Thoracic aorta (tissue), 2 donors: ENCODE data around the gene PRKCZ. TPM values are rescaled to one million over a fixed set of nuclear protein-coding genes. Genes with fewer than 3 reads are reported as not detected.

Experiments used
- ATAC-seq: fragments of 150-250 bp; one replicate; pipeline ENCODE4 v1.8.0; 2017; ENCODE audit warnings: low read depth; ENCODE audit not compliant: insufficient number of reproducible peaks, low FRiP score
- DNase-seq: peaks from one replicate; pipeline ENCODE4 v3.0.0-alpha.2; 2020; ENCODE audit warnings: low spot score
- H3K27ac ChIP-seq, 2 donors: fragments of 200-600 bp; sonication (generic); 1 replicate in 1 of 2; 2 replicates in 1 of 2; pipeline ENCODE4 v1.5.1; 2016; ENCODE audit warnings: mild to moderate bottlenecking in 2 of 2, moderate library complexity in 2 of 2
- H3K27me3 ChIP-seq: fragments of 200-600 bp; sonication (generic); replicated peaks from 2 replicates; pipeline ENCODE4 v1.6.0; 2016; ENCODE audit warnings: mild to moderate bottlenecking; ENCODE audit not compliant: insufficient read depth
- H3K36me3 ChIP-seq: fragments of 200-600 bp; sonication (generic); one replicate; pipeline ENCODE4 v1.5.1; 2016
- H3K4me1 ChIP-seq, 2 donors: fragments of 200-600 bp; sonication (generic); 1 replicate in 1 of 2; 2 replicates in 1 of 2; pipeline versions ENCODE4 v1.5.1 to v1.6.0; 2016; ENCODE audit warnings: low read depth in 2 of 2, mild to moderate bottlenecking in 1 of 2; ENCODE audit not compliant: control insufficient read depth in 1 of 2
- H3K4me3 ChIP-seq: fragments of 200-600 bp; sonication (generic); 2 replicates; pipeline ENCODE4 v1.5.1; 2016; ENCODE audit warnings: mild to moderate bottlenecking
- H3K9me3 ChIP-seq: fragments of 200-600 bp; sonication (generic); 2 replicates; pipeline ENCODE4 v1.5.1; 2016
- total RNA-seq, 2 donors: library from RNA; depleted of rRNA; stranded (reverse); fragments of >200 nt; gene quantifications; one replicate each; pipeline versions ENCODE4 v1.1.0 to v1.2.3, GENCODE V29; 2016
- TF ChIP-seq, protein P1 (sequence below): fragments of 200-600 bp; sonication (generic); IDR thresholded peaks from one replicate; pipeline ENCODE4 v1.5.1; 2019; ENCODE audit warnings: antibody characterized with exemption

The PRKCZ gene
- total RNA-seq, 2 donors from 2014 or later: 0.68 TPM; not detected in 1

DNA sequence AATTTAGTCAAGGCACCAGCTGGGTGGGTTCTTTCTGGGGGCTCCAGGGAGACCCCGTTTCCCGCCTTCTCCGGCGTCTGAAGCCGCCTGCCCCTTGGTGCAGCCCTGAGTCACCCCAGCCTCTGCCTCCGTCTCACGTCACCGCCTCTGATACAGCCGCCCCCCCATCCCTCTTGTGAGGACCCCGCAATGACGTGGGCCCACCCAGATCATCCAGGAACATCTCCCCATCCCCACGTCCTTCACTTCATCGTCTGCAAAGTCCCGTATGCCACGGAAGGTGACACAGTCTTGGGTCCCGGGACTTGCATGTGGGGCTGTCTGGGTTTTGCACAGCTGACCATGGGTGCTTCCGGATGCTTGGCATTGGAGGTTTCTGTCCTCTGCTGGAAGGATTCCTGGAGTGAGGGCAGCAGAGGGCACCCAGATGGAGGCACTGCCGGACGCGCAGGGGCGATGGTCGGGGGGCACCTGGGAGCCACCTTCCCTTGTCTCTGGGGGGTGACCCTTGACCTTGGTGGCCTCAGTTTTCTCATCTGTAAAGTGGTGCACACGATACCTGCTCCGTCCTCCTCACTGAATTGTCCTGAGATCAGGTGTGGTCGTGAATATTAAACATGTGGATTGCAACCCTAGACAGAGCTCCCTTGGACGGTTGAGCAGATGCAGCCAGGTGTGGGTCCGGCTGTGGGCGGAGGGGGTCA, 58.8 kb downstream of the PRKCZ start:
- H3K4me3 ChIP-seq: no peak overlapping the region
- H3K4me1 ChIP-seq: no peaks in the 10 kb centered on the region
- no peaks in the 10 kb centered on the region for H3K9me3 ChIP-seq
- no peaks in the 10 kb centered on the region for H3K36me3 ChIP-seq
- no peak overlapping the region for H3K27ac ChIP-seq
- ATAC-seq (no peak), DNase-seq (no peak)
- TF ChIP-seq, protein P1, sequence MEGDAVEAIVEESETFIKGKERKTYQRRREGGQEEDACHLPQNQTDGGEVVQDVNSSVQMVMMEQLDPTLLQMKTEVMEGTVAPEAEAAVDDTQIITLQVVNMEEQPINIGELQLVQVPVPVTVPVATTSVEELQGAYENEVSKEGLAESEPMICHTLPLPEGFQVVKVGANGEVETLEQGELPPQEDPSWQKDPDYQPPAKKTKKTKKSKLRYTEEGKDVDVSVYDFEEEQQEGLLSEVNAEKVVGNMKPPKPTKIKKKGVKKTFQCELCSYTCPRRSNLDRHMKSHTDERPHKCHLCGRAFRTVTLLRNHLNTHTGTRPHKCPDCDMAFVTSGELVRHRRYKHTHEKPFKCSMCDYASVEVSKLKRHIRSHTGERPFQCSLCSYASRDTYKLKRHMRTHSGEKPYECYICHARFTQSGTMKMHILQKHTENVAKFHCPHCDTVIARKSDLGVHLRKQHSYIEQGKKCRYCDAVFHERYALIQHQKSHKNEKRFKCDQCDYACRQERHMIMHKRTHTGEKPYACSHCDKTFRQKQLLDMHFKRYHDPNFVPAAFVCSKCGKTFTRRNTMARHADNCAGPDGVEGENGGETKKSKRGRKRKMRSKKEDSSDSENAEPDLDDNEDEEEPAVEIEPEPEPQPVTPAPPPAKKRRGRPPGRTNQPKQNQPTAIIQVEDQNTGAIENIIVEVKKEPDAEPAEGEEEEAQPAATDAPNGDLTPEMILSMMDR: no peak
- H3K27me3 ChIP-seq: no peaks in the 10 kb centered on the region

DNA sequence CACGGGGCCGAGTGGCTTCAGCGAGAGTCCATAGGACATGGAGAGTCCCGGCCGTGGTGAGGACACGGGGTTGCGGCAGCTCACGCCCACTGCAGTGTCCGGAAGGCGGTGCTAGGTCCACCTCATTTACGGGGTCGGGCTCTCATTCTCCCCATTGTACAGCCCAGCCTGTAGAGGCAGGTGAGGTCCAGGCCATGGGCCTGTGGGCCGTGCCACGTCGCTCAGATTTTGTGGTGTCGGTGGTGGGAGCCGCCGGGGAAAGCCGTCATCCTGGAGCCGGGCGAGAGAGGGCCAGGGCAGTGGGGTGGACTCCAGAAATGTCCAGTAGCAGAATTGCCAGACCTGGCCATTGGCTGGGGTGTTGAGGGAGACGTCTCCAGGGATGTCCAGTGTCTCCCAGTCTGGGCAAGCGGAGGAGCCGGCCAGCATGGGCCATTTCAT, 59.4 kb downstream of the PRKCZ start:
- no peaks in the 10 kb centered on the region for H3K27me3 ChIP-seq
- no peaks in the 10 kb centered on the region for H3K4me1 ChIP-seq
- no peak for DNase-seq
- H3K36me3 ChIP-seq: no peaks in the 10 kb centered on the region
- no peaks in the 10 kb centered on the region for H3K9me3 ChIP-seq
- no peak overlapping the region for H3K4me3 ChIP-seq
- no peak for ATAC-seq
- H3K27ac ChIP-seq: no peak overlapping the region
- TF ChIP-seq, protein P1: no peak

DNA sequence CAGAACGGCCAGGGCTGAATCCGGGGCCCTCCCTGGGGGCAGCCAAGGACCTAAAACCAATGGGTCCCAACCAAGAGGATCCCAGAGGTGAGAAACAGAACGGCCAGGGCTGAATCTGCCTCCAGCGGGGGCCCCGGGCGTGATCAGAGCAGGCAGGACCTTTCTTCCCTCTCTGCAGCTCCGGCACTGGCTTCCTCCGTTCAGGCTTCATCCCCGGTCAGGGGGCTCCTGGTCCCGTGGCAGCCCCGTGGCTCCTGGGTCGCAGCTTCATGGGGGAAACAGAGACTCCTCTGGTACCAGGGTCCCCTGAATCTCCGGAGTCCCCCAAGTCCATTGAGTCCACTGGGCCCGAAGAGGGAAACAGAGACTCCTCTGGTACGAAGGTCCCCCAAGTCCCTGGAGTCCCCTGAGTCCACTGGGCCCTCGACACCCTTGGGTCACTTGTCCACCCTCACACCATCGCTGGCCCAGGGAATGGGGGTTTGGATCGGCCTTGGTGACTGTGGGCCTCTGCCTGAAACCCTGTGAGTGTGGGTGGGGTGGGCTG, 60.1 kb downstream of the PRKCZ start:
- Histone ChIP-seq H3K36me3 (no peaks in the 10 kb centered on the region), H3K4me1 (no peaks in the 10 kb centered on the region), H3K9me3 (no peaks in the 10 kb centered on the region), H3K4me3 (no peak overlapping the region), H3K27me3 (no peaks in the 10 kb centered on the region), H3K27ac (no peak overlapping the region)
- no peak for ATAC-seq
- TF ChIP-seq, protein P1: no peak
- no peak for DNase-seq

DNA sequence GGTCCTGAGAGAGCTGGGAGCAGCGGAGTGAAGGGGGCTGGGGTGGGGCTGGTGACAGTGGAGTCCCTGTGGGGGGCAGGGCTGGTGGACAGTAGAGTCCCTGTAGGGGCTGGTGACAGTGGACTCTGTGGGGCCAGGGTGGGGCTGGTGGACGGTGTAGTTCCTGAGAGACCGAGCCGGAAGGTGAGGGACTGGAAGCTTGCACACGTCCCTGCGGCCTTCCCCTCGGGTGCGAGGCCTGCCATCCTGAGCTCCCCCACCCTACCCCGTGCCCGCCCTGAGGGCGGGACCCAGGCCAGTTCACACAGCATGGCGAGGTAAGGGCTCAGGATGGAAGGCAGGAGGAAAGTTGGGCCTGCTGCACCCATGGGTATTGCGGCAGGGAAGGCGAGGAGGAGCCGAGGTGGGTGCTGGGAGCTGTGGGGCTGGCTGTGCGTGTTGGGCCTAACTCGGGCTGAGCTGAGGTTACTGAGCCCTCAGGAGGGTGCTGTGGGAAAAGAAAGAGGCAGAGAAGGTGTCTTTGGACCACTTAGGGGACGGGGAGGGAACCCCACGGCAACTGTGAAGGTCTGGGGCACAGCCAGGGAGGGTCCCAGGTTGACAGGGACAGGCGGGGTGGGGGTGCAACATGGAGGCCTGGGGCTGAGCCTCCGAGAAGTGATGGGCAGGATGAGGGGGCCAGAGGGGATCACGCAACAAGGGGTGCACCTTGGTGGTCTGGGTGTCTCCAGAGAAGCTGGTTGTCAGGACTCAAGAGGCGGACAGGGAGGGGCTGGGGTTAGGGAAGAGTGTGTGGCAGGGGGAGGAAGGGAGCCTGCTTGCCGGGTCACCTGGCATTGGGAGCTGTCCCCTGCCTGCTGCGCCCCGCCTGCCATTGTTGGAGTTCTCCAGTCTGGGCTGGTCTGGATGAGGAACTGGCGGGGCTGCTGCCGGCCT, 60.8 kb downstream of the PRKCZ start:
- H3K27ac ChIP-seq: no peak overlapping the region
- H3K36me3 ChIP-seq: no peaks in the 10 kb centered on the region
- TF ChIP-seq, protein P1: no peak
- H3K4me3 ChIP-seq: no peak overlapping the region
- no peaks in the 10 kb centered on the region for H3K9me3 ChIP-seq
- no peak for DNase-seq
- H3K4me1 ChIP-seq: no peaks in the 10 kb centered on the region
- ATAC-seq: no peak
- no peaks in the 10 kb centered on the region for H3K27me3 ChIP-seq

DNA sequence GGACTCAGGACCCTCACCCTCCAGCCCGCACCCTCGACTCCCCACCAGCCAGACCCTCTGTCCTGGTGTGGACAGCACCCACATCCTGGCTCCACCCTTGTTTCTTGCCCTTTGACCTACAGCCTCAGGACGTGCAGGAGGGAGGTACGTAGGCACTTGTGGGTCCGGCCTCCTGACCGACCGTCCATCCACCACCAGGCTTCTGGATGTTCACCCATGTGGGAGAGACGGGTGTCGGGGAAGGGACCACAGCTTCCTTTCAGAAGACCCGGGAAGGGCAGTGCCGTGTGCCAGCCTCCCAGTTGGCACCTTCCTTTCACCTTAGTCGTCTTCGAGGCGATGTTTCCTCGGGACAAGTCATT, 61.4 kb downstream of the PRKCZ start:
- TF ChIP-seq, protein P1: no peak
- ATAC-seq (no peak), DNase-seq (no peak)
- Histone ChIP-seq H3K4me3 (no peak overlapping the region), H3K27me3 (no peaks in the 10 kb centered on the region), H3K27ac (no peak overlapping the region), H3K4me1 (no peaks in the 10 kb centered on the region), H3K36me3 (no peaks in the 10 kb centered on the region), H3K9me3 (no peaks in the 10 kb centered on the region)
